H54 (cell line): Measurements from ENCODE around the gene RTKN.
"Not testable (repeated sequence)": the region's sequence is repeated elsewhere in the genome, so short reads cannot be mapped to it uniquely, and the experiment has no call there.

Experiments
- DNase-seq: peaks from one replicate; pipeline ENCODE4 v3.0.0; 2011; ENCODE audit warnings: low spot score, mixed read lengths; ENCODE audit not compliant: insufficient read length
- FAIRE-seq: peaks from 3 replicates; lab custom pipeline; 2011; peaks lifted over from hg19 to GRCh38; lab: Jason Lieb, UNC
- POLR2A ChIP-seq: IDR thresholded peaks from 2 replicates; pipeline ENCODE4 v1.6.1; 2011; ENCODE audit warnings: low read depth, mild to moderate bottlenecking, low read length

Gene RTKN

GRCh38 chr2:74423231-74424095 lies 18.3 kb downstream of the RTKN start:
- DNase-seq: no peak
- FAIRE-seq: no peak
- no peak for TF ChIP-seq POLR2A

DNA sequence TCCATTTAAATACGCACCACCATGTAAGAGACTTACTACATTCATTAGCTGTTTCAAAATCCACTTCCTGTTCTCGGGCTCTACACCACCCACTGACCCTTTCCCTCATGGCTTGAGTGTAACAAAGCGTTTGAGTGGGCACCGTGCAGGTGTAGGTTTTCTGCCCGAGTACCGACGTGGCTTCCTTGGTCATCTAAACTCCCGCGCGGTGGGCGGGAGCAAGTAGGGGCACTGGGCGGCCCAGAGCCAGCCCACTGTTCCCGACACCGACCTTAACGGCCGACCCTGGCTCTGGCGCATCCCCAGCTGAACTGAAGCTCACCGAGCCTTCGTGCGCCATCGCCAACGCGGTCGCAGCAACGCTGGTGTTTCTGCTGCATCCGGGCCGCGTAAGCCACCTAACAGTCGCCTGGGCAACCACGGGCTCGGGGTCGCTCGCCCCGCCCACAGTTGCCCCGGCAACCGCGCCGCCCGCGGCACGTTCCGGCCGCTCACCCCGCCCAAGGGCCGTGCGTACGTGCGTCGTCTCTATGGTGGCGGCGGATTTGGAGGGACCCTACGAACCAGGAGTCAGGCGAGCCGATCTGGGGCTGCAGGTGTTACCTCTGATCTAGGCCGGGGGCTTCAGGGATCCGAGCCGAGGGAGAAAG lies 20.4 kb downstream of the RTKN start, which contains the start of the genes C2orf81 and WDR54:
Gene C2orf81, minus strand, starts transcription at position 399 of the 650 bp plus-strand sequence. Its CDS starts 59 bp downstream, at position 340.
Gene WDR54, plus strand, starts transcription at position 510 of the 650 bp plus-strand sequence. CDS start 424 bp downstream, outside the sequence.
- FAIRE-seq: peak; percentile 48
- DNase-seq: peak; percentile 96
- TF ChIP-seq POLR2A: peak; percentile 85

- not testable (repeated sequence) for DNase-seq, FAIRE-seq
Measured at GRCh38 chr2:74420443-74421103, 21.2 kb downstream of the RTKN start.

- DNase-seq: no peak
- FAIRE-seq: no peak
- TF ChIP-seq POLR2A: no peak
Measured at GRCh38 chr2:74420006-74420405, 21.7 kb downstream of the RTKN start.

- FAIRE-seq: no peak
- no peak for DNase-seq
- no peak for TF ChIP-seq POLR2A
Measured at GRCh38 chr2:74419345-74419744, 22.4 kb downstream of the RTKN start.

GRCh38 chr2:74418312-74418711 lies 23.4 kb downstream of the RTKN start:
- FAIRE-seq: no peak
- TF ChIP-seq POLR2A: no peak
- DNase-seq: no peak

- no peak for TF ChIP-seq POLR2A
- FAIRE-seq (no peak), DNase-seq (no peak)
Measured at GRCh38 chr2:74417763-74418162, 24.0 kb downstream of the RTKN start.

GRCh38 chr2:74417197-74417596 lies 24.5 kb downstream of the RTKN start:
- FAIRE-seq: no peak

DNA sequence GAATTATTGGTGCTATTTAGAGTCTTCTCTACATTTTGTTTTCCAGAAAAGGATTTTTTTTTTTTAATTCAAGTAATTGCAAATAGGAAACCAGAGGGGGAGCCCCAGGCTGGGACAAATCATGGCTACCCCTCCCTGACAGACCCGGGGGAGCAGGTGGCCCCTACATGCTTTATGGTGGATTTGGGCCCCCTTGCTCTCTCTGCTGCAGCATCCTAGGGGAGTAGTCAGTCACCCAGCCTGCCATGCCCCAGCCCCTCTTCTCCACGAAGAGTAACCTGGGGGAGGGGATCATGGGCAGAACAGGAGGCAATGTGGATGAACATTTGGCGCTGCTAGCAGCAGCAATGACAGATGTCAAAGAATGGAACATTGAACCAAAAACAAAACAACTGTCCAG lies 25.0 kb downstream of the RTKN start:
- DNase-seq (no peak), FAIRE-seq (no peak)
- no peak for TF ChIP-seq POLR2A

More at GRCh38 chr2:74417197-74417596, 24.5 kb downstream of the RTKN start:
- TF ChIP-seq POLR2A: no peak
- DNase-seq: no peak

DNA sequence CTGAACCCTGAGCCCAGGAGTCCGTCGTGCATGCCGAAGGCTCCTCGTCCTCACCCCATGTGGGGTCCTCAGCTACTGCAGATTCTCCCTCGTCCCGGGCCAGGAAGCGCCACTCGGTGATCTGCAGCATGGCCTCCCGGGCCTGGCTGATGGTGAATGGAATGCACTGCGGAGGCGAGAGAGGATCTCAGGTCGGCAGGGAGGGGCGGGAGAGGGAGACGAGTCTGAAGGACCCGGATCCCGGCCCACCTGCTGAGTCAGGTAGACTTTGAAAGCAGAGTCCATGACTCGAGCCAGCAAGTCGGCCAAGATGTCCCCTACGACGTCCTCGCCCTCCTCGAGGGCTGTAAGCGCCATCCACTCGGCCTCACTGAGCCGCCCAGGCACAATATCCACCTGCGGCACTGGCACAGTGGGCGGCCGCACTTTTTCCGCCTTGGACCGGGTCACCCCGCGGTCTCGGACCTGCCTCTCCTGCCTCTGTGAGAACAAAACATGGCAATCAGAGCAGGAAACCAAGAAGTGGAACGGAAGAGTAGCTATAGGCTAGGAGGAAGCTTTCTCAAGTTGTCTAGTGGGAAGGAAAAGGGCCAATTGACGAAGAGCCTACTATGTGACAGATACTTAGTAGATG lies 25.9 kb downstream of the RTKN start:
- FAIRE-seq (no peak), DNase-seq (no peak)
- no peak for TF ChIP-seq POLR2A

GRCh38 chr2:74414881-74415761 lies 26.6 kb downstream of the RTKN start:
- no peak for DNase-seq
- TF ChIP-seq POLR2A: no peak
- no peak for FAIRE-seq

GRCh38 chr2:74414441-74414840 lies 27.3 kb downstream of the RTKN start:
- no peak for DNase-seq
- TF ChIP-seq POLR2A: no peak
- FAIRE-seq: no peak
